ENCODE data around the gene PAPSS2.
"Not testable (repeated sequence)": the region's sequence is repeated elsewhere in the genome, so short reads cannot be mapped to it uniquely, and the experiment has no call there.

The PAPSS2 gene

GRCh38 chr10:87659571-87660483, at the start of gene PAPSS2:
Gene PAPSS2, plus strand, starts transcription at chr10:87659878. Its CDS starts 104 bp downstream, at chr10:87659982.
- DNase-seq = peak; percentile 27

DNA sequence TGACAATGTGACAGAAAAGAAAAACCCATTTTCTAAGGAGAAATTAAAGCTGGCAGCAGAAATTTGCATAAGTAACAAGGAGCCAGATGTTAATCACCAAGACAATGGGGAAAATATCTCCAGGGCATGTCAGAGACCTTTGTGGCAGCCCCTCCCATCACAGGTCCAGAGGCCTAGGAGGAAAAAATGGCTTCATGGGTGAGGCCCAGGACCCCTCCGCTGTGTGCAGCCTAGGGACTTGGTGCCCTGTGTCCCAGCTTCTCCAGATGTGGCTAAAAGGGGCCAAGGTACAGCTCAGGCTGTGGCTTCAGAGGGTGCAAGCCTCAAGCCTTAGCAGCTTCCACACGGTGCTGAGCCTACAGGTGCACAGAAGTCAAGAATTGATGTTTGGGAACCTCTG, 48.3 kb upstream of the PAPSS2 start:
- not testable (repeated sequence) for DNase-seq

GRCh38 chr10:87612115-87612514, 47.6 kb upstream of the PAPSS2 start:
- DNase-seq = no peak

DNA sequence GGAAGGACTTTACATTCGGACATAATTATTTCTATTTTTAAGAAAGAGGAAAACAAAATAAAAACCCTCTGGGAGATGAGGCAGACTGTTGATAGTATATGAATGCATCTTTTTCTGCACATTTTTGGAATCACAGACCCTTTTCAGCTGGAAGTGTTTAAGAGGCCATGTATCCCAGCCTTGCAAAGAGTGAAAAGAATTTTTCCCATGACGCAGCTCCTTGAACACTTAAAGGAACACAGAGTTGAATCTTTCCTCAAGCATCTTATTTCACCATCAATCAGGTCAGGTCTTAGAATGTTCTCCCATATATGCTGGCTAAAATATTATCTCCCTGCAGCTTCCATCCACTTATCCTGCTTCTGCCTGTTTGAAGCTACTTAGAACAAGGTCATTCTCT, 45.9 kb upstream of the PAPSS2 start:
- no peak for DNase-seq

- DNase-seq = no peak
Measured at GRCh38 chr10:87615856-87616255, 43.8 kb upstream of the PAPSS2 start.

- DNase-seq = no peak
Measured at GRCh38 chr10:87617503-87617902, 42.2 kb upstream of the PAPSS2 start.

GRCh38 chr10:87618566-87619423, 40.9 kb upstream of the PAPSS2 start:
- DNase-seq = no peak

GRCh38 chr10:87619705-87620104, 40.0 kb upstream of the PAPSS2 start:
- DNase-seq = no peak

- DNase-seq = not testable (repeated sequence)
Measured at GRCh38 chr10:87621440-87621839, 38.2 kb upstream of the PAPSS2 start.

- DNase-seq = no peak
Measured at GRCh38 chr10:87622314-87623004, 37.2 kb upstream of the PAPSS2 start.

DNA sequence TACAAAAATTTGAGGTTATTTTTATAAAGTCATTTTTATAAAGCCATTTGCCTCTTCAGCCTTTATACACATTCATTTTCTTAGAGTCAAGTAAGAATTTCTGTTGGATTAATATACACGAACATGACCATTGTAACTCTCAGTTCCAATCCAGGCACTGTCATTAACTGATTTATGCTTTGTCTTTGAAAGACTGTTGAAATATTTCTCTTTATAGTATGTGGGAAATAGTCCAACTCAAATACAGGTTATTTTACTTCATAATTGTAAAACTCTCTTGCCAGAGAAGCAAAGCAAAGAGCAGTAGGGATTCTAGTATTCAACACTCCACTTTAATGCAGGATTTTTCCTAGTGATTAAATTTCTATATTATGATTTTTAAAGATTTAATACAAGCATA, 36.5 kb upstream of the PAPSS2 start:
- DNase-seq = no peak

- DNase-seq = no peak
Measured at GRCh38 chr10:87625661-87626060, 34.0 kb upstream of the PAPSS2 start.

GRCh38 chr10:87626422-87626892, 33.2 kb upstream of the PAPSS2 start:
- DNase-seq = no peak

- no peak for DNase-seq
Measured at GRCh38 chr10:87630171-87630570, 29.5 kb upstream of the PAPSS2 start.

GRCh38 chr10:87632454-87632853, 27.2 kb upstream of the PAPSS2 start:
- no peak for DNase-seq

DNA sequence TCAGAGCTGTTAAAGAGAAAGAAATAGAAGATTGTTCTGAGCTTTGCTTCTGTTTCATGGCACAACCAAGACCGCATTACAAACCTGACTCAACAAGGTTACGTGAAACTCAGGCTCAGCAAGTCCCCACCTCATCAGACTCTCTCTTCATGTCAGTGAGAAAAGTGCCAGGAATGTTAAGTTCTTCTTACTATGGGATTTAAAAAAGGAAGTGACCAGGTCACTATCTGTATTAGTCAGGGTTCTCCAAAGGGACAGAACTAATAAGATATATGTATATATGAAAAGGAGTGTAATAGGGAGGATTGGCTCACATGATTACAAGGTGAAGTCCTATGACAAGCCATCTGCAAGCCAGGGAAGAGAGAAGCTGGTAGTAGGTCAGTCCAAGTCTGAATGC, 25.4 kb upstream of the PAPSS2 start:
- no peak for DNase-seq

DNA sequence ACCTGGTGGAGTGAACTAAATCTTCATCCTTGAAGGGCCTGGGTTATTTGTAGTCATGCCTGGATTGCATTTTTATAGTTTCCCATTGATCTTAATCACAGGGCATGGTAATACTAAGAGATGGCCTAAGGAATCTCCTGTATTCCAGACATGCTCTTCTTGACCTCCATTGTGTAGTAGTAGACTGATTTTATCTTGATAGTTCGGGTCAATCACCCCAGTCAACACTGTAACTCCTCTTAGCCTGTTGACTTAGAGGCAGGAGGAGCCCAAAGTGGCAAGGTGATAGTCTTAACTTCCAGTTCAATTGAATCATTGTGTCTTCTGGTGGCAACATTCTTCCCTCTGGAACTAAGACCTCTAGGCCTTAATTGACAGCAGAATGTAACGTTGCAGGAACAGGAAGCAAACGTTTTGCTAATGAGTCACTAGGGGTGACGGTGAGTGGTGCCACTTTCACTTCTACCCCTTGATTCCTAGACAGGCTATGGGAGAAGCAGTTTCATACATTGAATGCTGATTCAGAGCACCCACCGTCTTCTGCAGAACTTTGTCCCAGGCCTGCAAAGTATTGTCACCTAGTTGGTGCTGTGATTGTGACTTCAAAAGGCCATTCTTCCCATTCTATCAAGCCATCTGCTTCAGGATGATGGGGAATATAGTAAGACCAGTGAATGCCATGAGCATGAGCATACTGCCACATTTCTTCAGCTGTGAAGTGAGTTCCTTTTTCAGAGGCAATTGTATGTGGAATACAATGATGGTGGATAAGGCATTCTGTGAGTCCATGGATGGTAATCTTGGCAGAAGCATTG, 24.0 kb upstream of the PAPSS2 start:
- DNase-seq = no peak

DNA sequence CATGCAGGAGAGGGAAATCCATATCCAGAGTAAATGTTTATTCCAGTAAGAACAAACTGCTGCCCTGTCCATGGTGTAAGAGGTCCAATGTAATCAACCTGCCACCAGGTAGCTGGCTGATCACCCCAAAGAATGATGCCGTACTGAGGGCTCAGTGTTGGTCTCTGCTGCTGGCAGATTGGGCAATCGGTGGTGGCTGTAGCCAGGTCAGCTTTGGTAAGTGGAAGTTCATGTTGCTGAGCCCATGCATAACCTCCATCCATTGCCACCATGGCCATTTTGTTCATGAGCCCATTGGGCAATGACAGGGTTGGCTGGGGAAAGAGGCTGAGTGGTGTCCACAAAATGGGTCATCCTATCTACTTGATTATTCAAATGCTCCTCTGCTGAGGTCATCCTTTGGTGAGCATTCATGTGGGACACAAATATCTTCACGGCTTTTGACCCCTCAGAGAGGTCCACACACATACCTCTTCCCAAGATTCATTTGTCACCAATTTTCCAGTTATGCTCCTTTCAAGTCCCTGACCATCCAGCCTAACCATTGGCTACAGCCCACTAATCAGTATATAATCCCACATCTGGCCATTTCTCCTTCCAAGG, 23.3 kb upstream of the PAPSS2 start:
- DNase-seq = no peak

- DNase-seq = no peak
Measured at GRCh38 chr10:87639493-87639892, 20.2 kb upstream of the PAPSS2 start.

DNA sequence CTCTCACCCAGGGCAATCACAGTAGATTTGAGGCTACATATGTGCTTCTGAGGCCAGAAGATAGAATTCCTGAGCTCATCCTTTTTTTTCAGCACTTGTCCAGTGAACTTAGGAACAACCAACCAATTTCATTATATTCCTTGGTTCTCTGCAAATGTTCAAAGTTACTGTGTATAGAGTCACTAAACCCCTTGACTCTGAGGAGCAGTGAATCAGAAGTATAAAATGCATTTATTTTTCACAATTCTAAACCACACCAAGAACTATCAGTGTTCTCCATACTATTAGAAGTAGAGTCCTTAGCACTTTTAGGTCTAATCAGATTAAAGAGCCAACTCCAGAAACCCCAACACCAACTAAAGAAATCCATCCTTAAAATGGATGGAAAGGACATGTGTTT, 19.6 kb upstream of the PAPSS2 start:
- DNase-seq = no peak

- no peak for DNase-seq
Measured at GRCh38 chr10:87642486-87642885, 17.2 kb upstream of the PAPSS2 start.

- DNase-seq = no peak
Measured at GRCh38 chr10:87642988-87643387, 16.7 kb upstream of the PAPSS2 start.

All from activated T-cell treated with anti-CD3 and anti-CD28 coated beads, Interleukin-2, amount 50 U/mL, for 1 hour (primary cell).